NK-92 (cell line): ENCODE data around the gene TMEM115.
"Not testable (repeated sequence)": the region's sequence is repeated elsewhere in the genome, so short reads cannot be mapped to it uniquely, and the experiment has no call there.

ENCODE experiments used
- DNase-seq: peaks from one replicate; lab custom pipeline; 2025; ENCODE audit not compliant: unreplicated experiment; lab: John Stamatoyannopoulos, UW

The TMEM115 gene

DNA sequence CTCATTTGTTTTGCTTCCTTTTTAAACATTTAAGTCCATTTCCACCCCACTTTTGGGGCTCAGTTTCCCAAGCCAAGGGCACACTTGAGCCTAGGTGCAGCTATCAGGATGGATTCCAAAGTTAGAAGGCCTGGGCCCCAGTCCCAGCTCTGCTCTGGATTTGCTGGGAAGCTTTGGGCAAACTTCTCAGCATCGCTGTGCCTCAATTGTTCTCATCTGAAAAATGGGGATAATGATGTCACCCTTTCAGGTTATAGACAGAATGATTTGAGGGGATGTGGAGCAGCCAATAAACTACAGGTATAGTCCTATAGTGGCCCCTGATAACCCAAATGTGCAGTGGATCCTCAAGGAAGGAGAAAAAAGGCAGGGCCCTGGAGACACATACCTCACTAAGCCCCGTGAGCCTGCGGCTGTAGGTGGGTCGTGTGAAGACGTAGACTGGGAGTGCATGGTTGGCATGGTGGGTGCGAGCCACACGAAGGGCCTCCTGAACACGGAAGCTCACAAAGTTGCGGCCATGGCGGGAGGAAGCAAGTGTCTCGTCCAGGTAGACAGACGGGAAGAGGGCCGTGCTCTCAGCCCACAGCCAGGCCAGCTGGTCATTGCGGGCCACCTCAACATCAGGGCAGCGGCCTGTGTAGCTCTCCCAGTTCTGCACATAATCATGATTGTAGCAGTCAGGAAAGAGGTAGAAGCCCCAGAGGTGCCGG is 40.0 kb downstream of the TMEM115 start:
- DNase-seq = no peak

DNA sequence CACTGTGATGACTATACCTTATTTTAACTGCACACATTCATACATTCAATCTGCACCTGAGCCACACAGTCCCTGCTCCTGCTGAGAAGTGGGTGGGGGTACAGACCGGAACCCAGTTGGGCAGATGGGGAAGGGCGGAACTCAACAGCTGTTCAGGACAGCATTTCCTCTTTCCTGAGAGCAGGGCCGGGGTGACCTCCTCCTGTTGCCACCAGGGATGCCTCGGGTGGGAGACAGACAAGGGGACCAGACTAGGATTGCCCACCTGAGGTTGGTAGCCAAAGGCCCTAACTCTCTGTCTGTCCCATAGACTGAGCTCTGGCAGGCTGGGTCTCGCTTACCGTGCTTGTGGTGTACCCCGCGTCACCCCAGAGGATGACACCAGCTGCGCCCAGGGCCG is 40.7 kb downstream of the TMEM115 start:
- no peak for DNase-seq

DNA sequence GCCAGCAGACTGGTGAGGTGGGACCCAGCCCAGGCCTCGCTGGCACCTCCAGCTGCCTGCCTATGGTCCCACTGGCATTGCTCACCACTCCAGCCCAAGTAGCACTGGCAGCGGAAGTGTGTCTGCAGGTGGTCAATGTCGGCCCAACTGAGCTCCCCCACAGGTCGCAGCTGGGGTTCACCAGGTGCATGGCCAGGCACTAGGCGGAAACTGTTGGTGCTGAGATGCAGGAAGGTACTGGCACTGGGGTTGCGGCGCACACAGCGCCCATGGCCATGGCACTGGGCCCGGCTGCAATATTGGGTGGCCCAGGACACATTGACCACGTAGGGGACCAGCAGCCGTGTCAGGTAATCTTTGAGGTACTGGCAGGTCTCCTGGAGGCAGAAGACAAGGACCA is 41.2 kb downstream of the TMEM115 start:
- no peak for DNase-seq

DNA sequence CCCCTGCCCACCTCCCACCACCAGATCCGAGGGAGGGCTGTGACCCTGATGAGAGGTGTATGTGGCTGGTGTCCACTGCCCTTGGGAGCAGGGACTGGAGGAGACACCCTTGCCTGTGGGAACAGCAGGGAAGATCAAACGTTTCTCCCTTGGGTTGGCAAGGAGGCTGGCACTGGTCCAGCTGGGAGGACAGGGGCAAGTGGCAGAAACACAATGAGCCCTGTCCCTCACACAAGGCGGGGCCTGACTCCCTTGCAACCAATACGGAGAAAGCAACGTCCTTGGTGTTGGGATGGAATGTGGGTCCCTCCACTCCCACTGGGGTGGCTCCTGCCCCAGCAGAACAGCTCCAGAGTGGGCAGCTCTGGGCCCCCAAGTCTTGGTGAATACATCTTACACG is 42.0 kb downstream of the TMEM115 start:
- no peak for DNase-seq

DNA sequence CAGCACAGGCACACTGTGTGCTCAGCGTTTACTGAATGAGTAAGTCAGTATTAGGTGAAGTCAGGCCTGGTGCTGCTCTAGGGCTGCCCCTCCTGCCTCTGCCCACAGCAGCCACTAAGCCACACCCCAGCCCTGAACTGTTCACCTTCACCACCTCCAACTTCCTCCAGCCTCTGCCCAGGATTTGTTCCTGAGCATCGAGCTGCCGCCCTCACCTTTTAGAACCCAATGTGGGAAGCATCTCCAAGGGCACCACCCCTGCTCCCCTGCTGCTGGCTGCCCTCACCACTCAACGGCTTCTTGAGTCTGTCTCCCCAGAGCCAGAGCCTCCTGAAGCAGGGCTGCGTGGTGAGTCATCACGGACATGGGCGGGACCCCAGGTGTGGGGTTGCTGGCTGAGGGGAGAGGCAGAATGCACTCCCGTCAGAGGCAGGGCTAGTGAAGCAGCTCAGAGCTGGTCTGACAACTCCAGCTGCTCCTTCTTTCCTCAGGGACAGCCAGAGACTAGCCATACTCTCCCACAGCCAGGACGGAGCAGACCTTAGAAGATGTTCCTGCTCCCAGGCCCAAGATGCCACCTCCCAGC is 42.6 kb downstream of the TMEM115 start:
- no peak for DNase-seq

DNA sequence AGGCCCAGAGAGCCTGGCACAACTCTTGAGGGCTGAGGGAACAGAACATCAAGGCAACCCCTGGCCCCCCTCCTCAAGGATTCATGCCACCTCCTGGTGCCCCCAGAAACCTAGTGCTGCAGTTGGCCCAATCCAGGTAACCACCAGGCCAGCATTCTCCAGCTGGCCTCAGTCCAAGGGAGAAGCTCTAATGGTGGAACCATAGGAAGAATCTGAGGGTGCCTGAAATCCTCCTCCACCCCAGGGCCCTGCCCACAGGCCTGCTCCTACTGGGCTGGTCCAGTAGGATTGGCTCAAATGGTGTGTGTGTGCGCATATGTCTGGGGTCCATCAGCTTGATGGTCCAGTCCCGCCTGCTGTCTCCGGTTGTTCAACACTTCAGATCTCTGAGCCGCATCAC is 44.5 kb downstream of the TMEM115 start:
- DNase-seq = no peak

DNA sequence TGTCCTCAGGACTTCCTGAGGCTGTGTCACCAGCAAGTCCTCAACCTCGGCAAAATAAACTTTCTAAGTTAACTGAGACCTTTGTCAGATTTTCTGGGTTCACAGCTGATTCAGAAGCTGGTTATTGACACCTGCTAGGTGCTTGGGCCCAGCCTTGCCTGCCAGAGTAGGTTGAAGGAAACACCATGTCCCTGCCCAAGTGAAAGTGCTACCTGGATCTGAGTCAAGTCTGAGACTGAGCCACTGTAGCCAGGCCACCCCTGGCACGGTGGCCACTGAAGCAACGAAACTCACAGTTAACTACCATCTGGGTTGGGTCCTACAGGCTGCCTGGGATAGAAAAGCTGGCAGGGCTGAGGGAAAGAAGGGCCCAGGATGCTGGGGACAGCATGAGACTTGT is 45.0 kb downstream of the TMEM115 start:
- no peak for DNase-seq

DNA sequence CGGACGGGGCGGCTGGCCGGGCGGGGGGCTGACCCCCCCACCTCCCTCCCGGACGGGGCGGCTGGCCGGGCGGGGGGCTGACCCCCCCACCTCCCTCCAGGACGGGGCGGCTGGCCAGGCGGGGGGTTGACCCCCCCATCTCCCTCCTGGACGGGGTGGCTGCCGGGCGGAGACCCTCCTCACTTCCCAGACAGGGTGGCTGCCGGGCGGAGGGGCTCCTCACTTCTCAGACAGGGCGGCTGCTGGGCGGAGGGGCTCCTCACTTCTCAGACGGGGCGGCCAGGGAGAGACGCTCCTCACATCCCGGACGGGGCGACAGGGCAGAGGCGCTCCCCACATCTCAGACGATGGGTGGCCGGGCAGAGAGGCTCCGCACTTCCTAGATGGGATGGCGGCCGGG is 47.3 kb downstream of the TMEM115 start:
- DNase-seq = not testable (repeated sequence)
